SJSA1 (cell line): ENCODE data around the gene OTX1. TPM values are rescaled to one million over a fixed set of nuclear protein-coding genes. Genes with fewer than 3 reads are reported as not detected.
"Not testable (repeated sequence)": the region's sequence is repeated elsewhere in the genome, so short reads cannot be mapped to it uniquely, and the experiment has no call there.

Source experiments
- DNase-seq, 2 experiments: peaks; one replicate each; pipeline ENCODE4 v3.0.0-alpha.2; 2015 to 2020; ENCODE audit warnings: low spot score in 2 of 2, low read depth in 1 of 2
- H3K27ac ChIP-seq: fragments of 250-450 bp; sonication (Bioruptor Pico); 2 replicates; pipeline ENCODE4 v1.5.1; 2020; ENCODE audit warnings: mild to moderate bottlenecking, moderate library complexity
- H3K27me3 ChIP-seq: fragments of 250-450 bp; sonication (Bioruptor Pico); replicated peaks from 2 replicates; pipeline ENCODE4 v1.5.1; 2020; ENCODE audit warnings: mild to moderate bottlenecking, moderate library complexity
- H3K36me3 ChIP-seq: fragments of 250-450 bp; sonication (Bioruptor Pico); 2 replicates; pipeline ENCODE4 v1.5.1; 2020; ENCODE audit warnings: mild to moderate bottlenecking
- H3K4me1 ChIP-seq: fragments of 250-450 bp; sonication (Bioruptor Pico); replicated peaks from 2 replicates; pipeline ENCODE4 v1.6.1; 2021; ENCODE audit warnings: mild to moderate bottlenecking
- H3K4me3 ChIP-seq: fragments of 250-450 bp; sonication (Bioruptor Pico); 2 replicates; pipeline ENCODE4 v1.5.1; 2020; ENCODE audit warnings: mild to moderate bottlenecking
- H3K9me3 ChIP-seq: fragments of 250-450 bp; sonication (Bioruptor Pico); replicated peaks from 2 replicates; pipeline ENCODE4 v1.5.1; 2020; ENCODE audit warnings: mild to moderate bottlenecking
- total RNA-seq: library from RNA; depleted of rRNA; stranded (reverse); fragments of >200 nt; shearing (Covaris generic); gene quantifications from 2 replicates; pipeline ENCODE4 v1.2.3, GENCODE V29; 2014

OTX1 gene
- total RNA-seq, 1 experiment from 2014 or later = 0.74 TPM

DNA sequence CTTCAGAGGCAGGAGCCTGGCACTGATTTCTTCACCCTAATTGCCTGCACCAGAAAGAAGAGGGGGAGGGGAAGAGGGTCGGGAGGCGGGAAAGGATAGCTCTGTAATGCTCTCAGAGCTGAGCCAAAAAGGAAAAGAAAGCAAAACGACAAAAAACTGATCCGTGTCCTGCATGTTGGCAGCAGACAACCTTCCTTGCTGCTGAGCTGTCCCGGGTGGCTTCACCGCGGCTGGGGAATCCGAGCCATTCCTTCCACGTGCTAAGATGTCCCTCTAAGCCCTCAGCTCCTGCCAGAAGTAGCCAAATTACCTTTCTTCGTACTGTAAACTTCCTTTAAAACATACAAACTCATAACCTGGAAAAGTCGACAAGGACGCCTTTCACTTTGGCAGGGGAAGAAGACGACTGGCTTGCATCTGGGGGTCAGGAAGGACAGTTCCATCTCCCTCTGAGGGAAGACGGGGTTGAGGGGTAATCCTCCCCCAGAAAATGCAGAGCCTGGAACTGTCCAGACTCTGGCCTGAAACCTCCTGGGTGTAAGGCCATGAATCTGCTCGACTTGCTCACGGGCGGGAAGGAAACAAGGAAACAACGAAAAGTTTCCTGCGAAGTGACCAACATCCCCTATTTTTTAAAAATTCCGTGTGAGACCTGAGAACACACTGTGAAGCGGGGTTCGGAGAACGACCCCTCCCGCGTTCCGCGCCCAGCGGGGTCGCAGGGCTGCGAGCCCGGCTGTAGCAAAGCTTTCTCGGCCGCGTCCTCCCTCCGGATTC is 7.7 kb downstream of the OTX1 start:
- Histone ChIP-seq H3K27me3 (peaks cover 8% of the 10 kb centered on the region; the same call in 1 of the 2 replicates), H3K36me3 (peaks cover 4% of the 10 kb centered on the region; the same call in 1 of the 2 replicates), H3K4me1 (no peaks in the 10 kb centered on the region), H3K4me3 (no peak overlapping the region), H3K27ac (no peak overlapping the region), H3K9me3 (no peaks in the 10 kb centered on the region)
- no peak for DNase-seq

DNA sequence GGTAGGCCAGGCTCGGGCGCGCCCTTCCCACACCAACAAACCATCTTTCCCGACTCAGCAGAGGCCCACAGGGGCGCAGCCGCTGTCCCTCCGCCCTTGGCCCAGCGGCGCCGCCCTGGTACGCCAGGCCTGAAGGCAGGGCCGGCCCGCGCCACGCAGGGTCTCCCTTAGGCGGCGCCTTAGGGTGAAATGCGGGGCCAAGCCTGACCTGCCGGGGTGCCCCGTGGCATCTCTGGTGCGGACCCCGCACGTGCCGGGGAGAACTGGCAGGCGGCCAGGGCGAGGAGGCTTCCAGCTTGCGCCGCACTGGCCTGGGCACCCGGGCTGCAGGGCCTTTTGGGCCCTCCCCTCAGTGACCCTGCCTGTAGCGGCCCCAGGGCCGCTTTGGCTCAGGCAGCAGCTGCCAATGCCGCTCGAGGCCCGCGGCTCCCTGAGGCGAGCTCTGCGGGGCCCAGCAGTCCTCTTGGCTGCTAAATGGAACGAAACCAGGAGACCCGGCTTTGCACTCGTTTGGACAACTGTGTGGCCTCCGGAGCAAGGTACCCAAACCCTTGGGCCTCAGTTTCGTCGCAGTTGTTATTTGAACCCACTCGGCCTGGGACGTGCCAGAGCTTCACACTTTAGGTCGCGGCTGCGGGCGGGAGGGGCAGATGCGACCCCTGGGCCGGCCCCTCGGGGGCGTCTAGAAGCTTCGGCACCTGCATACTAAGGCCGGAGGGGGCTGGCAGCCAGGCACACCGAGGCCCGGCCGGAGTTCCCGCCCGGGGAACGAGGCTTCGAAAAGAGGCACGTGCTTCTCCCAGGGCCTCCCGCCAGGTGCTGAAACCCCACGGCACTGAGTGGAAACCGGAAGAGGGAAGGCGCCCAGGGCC is 8.5 kb downstream of the OTX1 start:
- no peak for DNase-seq
- Histone ChIP-seq H3K36me3 (peaks cover 4% of the 10 kb centered on the region; the same call in 1 of the 2 replicates), H3K27me3 (peaks cover 8% of the 10 kb centered on the region), H3K27ac (no peak overlapping the region), H3K9me3 (no peaks in the 10 kb centered on the region), H3K4me1 (no peaks in the 10 kb centered on the region), H3K4me3 (no peak overlapping the region)

- no peak overlapping the region for H3K4me3 ChIP-seq
- H3K27me3 ChIP-seq = peaks cover 12% of the 10 kb centered on the region
- no peak for DNase-seq
- H3K36me3 ChIP-seq = peaks cover 4% of the 10 kb centered on the region; the same call in 1 of the 2 replicates
- no peaks in the 10 kb centered on the region for H3K4me1 ChIP-seq
- no peaks in the 10 kb centered on the region for H3K9me3 ChIP-seq
- no peak overlapping the region for H3K27ac ChIP-seq
These were observed 9.3 kb downstream of the OTX1 start for GRCh38 chr2:63059793-63060471.

DNA sequence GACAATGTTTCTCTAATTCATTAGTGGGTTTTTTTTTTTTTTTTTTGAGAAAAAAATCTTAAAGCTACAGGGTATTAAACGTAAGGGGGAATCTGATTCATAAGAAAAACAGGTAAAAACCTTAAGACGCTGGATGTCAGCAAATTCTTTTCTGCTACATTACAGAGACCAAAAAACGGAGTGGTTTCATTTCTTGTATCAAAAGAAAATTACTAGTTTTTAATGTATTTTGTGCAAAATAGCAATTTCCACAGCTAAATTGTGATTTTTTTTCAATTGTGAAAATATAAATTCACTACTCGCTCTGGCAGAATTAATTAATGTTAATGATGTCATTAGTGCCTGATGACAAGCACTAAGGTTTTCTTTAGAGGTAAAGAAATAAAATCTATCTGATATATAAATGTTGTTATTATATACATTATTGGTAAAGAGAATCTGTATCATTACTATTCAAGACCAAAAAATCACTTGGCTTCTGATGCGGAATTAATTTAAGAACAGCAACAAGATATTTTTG is 9.9 kb downstream of the OTX1 start:
- Histone ChIP-seq H3K27me3 (peaks cover 17% of the 10 kb centered on the region), H3K4me3 (no peak overlapping the region)
- no peak for DNase-seq

GRCh38 chr2:63064197-63064596 is 13.6 kb downstream of the OTX1 start:
- Histone ChIP-seq H3K4me1 (no peaks in the 10 kb centered on the region), H3K27ac (no peak overlapping the region), H3K9me3 (no peaks in the 10 kb centered on the region), H3K4me3 (no peak overlapping the region), H3K36me3 (no peaks in the 10 kb centered on the region), H3K27me3 (peaks cover 19% of the 10 kb centered on the region)
- no peak for DNase-seq

More for the DNA sequence above, 9.9 kb downstream of the OTX1 start:
- H3K36me3 ChIP-seq = peaks cover 4% of the 10 kb centered on the region; the same call in 1 of the 2 replicates
- no peaks in the 10 kb centered on the region for H3K9me3 ChIP-seq
- no peaks in the 10 kb centered on the region for H3K4me1 ChIP-seq
- H3K27ac ChIP-seq = no peak overlapping the region

DNA sequence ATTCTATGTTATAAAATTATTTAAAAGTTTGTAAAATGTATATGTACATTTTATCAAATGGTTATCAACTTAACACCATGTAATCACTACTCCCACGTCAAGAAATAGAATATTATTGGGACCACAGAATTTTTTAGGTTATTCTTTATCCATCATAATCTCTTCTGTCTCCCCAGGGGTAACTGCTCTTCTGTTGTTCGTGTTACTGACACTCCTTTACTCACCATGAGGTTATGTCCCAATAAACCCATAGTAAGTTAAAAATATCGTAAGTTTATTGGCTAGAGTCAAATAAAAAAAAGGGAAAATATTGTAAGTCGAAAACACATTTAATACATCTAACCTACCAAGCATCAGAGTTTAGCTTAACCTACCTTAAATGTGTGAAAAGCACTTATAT is 14.0 kb downstream of the OTX1 start:
- Histone ChIP-seq H3K27ac (no peak overlapping the region), H3K9me3 (no peaks in the 10 kb centered on the region), H3K27me3 (peaks cover 19% of the 10 kb centered on the region), H3K36me3 (no peaks in the 10 kb centered on the region), H3K4me3 (no peak overlapping the region), H3K4me1 (no peaks in the 10 kb centered on the region)
- DNase-seq = no peak

DNA sequence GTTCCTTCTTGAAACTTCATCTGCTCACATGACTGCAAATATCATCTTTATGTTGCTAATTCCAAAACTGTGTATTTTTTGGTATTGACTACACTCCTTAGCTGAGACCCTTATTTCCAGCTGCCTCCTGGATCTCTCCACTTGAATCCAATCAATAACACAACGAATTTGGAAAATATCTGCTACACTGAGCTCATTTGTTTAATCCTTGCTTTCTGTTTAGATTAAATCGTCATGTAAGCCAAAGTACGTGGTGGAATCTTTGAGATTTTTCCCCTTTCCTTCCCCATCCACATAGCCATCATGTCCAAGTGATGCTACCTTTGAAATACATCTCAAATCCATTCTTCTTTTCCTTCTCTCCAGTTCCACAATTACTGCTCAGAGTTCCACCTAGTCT is 15.6 kb downstream of the OTX1 start:
- Histone ChIP-seq H3K4me3 (no peak overlapping the region), H3K4me1 (no peaks in the 10 kb centered on the region), H3K9me3 (no peaks in the 10 kb centered on the region), H3K27me3 (peaks cover 19% of the 10 kb centered on the region), H3K36me3 (no peaks in the 10 kb centered on the region), H3K27ac (no peak overlapping the region)
- no peak for DNase-seq

GRCh38 chr2:63066838-63067237 is 16.2 kb downstream of the OTX1 start:
- Histone ChIP-seq H3K9me3 (no peaks in the 10 kb centered on the region), H3K4me1 (no peaks in the 10 kb centered on the region), H3K27me3 (peaks cover 19% of the 10 kb centered on the region), H3K36me3 (no peaks in the 10 kb centered on the region), H3K4me3 (no peak overlapping the region), H3K27ac (no peak overlapping the region)
- DNase-seq = no peak

GRCh38 chr2:63071664-63072063 is 21.0 kb downstream of the OTX1 start:
- no peaks in the 10 kb centered on the region for H3K36me3 ChIP-seq
- no peak overlapping the region for H3K27ac ChIP-seq
- no peaks in the 10 kb centered on the region for H3K4me1 ChIP-seq
- no peaks in the 10 kb centered on the region for H3K9me3 ChIP-seq
- no peak overlapping the region for H3K4me3 ChIP-seq
- no peak for DNase-seq
- 0 out of 2 replicates have a peak, but pooled peaks cover 2% of the 10 kb centered on the region for H3K27me3 ChIP-seq

GRCh38 chr2:63073994-63074393 is 23.4 kb downstream of the OTX1 start:
- H3K27me3 ChIP-seq = no peaks in the 10 kb centered on the region
- H3K4me3 ChIP-seq = no peak overlapping the region
- H3K27ac ChIP-seq = no peak overlapping the region
- no peaks in the 10 kb centered on the region for H3K9me3 ChIP-seq
- no peaks in the 10 kb centered on the region for H3K36me3 ChIP-seq
- H3K4me1 ChIP-seq = no peaks in the 10 kb centered on the region
- no peak for DNase-seq

- H3K4me3 ChIP-seq, H3K36me3 ChIP-seq, H3K4me1 ChIP-seq, H3K27ac ChIP-seq, H3K27me3 ChIP-seq, H3K9me3 ChIP-seq, DNase-seq: not testable (repeated sequence)
These were observed 23.8 kb downstream of the OTX1 start for GRCh38 chr2:63074399-63074798.

GRCh38 chr2:63078852-63079606 is 28.4 kb downstream of the OTX1 start:
- Histone ChIP-seq H3K9me3 (no peaks in the 10 kb centered on the region), H3K36me3 (no peaks in the 10 kb centered on the region), H3K27me3 (no peaks in the 10 kb centered on the region), H3K4me1 (no peaks in the 10 kb centered on the region), H3K27ac (no peak overlapping the region), H3K4me3 (no peak overlapping the region)
- DNase-seq = no peak

DNA sequence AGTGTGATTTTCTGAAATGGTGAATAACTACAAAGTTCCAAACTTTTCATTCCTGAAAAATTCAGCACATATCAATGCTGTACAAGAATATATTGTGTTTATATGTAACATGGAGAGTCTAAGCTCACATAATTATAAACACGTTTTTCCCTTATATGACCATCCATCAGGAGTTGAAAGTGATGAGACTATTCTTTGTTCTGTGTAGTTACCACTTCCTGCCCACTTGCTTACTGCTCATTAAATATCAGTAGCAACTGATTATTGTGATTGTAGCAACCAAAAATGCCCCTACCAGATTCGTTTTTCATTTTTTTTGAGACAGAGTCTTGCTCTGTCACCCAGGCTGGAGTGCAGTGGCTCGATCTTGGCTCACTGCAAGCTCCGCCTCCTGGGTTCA is 30.8 kb downstream of the OTX1 start:
- Histone ChIP-seq H3K4me3 (no peak overlapping the region), H3K9me3 (no peaks in the 10 kb centered on the region), H3K36me3 (no peaks in the 10 kb centered on the region), H3K27me3 (no peaks in the 10 kb centered on the region), H3K4me1 (no peaks in the 10 kb centered on the region), H3K27ac (no peak overlapping the region)
- DNase-seq = no peak
